A673 (cell line): ENCODE results near the gene THSD4.

Experiments used
- EZH2 ChIP-seq: fragments of 200-600 bp; sonication (generic); IDR thresholded peaks from 2 replicates; pipeline ENCODE4 v1.6.1; 2017; ENCODE audit warnings: borderline replicate concordance, low read depth, mild to moderate bottlenecking, mixed read lengths, antibody characterized with exemption, low read length; ENCODE audit not compliant: poor library complexity, severe bottlenecking
- TF ChIP-seq, protein P1 (sequence below): fragments of 300-800, 200-600 bp; sonication (generic); conservative IDR thresholded peaks from 2 replicates; pipeline ENCODE4 v1.5.1; 2017; ENCODE audit warnings: low read depth, mild to moderate bottlenecking, antibody characterized with exemption, low read length, moderate library complexity, mixed read lengths

DNA sequence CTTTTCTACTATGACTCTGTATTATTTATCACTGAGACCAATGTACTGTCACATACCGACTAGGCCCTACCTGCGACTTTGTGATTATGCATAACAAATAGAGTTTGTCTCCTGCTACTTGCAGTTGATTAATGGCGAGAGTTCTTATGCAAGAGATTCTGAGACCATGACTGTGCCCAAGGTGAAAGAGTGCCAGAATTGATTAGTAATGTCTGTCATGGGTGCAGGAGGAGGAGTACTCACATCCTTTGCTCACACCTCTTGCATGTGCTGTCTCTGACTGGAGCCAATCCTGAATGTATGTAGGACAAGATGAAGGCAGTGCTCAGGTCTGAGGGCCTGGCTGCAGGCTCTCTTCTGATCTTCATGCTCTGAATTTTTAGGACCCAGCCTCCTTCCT, 260.7 kb downstream of the THSD4 start:
- TF ChIP-seq, protein P1, sequence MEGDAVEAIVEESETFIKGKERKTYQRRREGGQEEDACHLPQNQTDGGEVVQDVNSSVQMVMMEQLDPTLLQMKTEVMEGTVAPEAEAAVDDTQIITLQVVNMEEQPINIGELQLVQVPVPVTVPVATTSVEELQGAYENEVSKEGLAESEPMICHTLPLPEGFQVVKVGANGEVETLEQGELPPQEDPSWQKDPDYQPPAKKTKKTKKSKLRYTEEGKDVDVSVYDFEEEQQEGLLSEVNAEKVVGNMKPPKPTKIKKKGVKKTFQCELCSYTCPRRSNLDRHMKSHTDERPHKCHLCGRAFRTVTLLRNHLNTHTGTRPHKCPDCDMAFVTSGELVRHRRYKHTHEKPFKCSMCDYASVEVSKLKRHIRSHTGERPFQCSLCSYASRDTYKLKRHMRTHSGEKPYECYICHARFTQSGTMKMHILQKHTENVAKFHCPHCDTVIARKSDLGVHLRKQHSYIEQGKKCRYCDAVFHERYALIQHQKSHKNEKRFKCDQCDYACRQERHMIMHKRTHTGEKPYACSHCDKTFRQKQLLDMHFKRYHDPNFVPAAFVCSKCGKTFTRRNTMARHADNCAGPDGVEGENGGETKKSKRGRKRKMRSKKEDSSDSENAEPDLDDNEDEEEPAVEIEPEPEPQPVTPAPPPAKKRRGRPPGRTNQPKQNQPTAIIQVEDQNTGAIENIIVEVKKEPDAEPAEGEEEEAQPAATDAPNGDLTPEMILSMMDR: no peak
- TF ChIP-seq EZH2: no peak
